Prostate gland (tissue), 2 donors: ENCODE data around the gene CEP112. TPM values are rescaled to one million over a fixed set of nuclear protein-coding genes. Genes with fewer than 3 reads are reported as not detected.

ENCODE experiments used
- DNase-seq: peaks from one replicate; pipeline ENCODE4 v3.0.0-alpha.2; 2019; ENCODE audit warnings: low spot score
- H3K27ac ChIP-seq, 2 donors: fragments of 200-600 bp; sonication (generic); 2 replicates each; pipeline ENCODE4 v1.5.1; 2017 to 2019
- H3K27me3 ChIP-seq: fragments of 200-600 bp; sonication (generic); replicated peaks from 2 replicates; pipeline ENCODE4 v1.5.1; 2019; ENCODE audit not compliant: insufficient read depth
- H3K36me3 ChIP-seq, 2 donors: fragments of 200-600 bp; sonication (generic); 1 replicate in 1 of 2; 2 replicates in 1 of 2; pipeline versions ENCODE4 v1.5.1 to v1.8.1; 2017 to 2019
- H3K4me1 ChIP-seq: fragments of 200-600 bp; sonication (generic); replicated peaks from 2 replicates; pipeline ENCODE4 v1.5.1; 2019
- H3K4me3 ChIP-seq, 2 donors: fragments of 200-600 bp; sonication (generic); 2 replicates each; pipeline ENCODE4 v1.5.1; 2017 to 2019
- H3K9me3 ChIP-seq: fragments of 200-600 bp; sonication (generic); 2 replicates; pipeline ENCODE4 v1.5.1; 2017
- CTCF ChIP-seq, 4 experiments: fragments of 200-600 bp in 2 of 4; fragments of 450-650 bp in 2 of 4; sonication (generic) in 2 of 4; IDR thresholded peaks; 1 replicate in 3 of 4; 2 replicates in 1 of 4; pipeline ENCODE4 v1.5.1; 2016 to 2019; ENCODE audit warnings: antibody characterized with exemption in 4 of 4, mild to moderate bottlenecking in 2 of 4, moderate library complexity in 2 of 4
- POLR2A ChIP-seq: fragments of 450-650 bp; IDR thresholded peaks from one replicate; pipeline ENCODE4 v1.6.1; 2016; ENCODE audit warnings: antibody characterized with exemption, mild to moderate bottlenecking
- POLR2AphosphoS5 ChIP-seq: sonication (generic); formaldehyde crosslinking; IDR thresholded peaks from one replicate; pipeline ENCODE4 v1.6.1; 2017; ENCODE audit warnings: antibody characterized with exemption
- WGBS: methylation state at CpG from one replicate; pipeline ENCODE4 v1.1.5; 2018; 5-methylcytosine and 5-hydroxymethylcytosine counted together
- intact Hi-C: fragments of 100-400 bp; cut with DNase I; formaldehyde crosslinking; loops from one replicate; pipeline ENCODE4 v1.14.2; 2022
- total RNA-seq, 2 donors: library from RNA; depleted of rRNA; stranded (reverse); fragments of >200 nt; gene quantifications; one replicate each; pipeline ENCODE4 v1.1.0, GENCODE V29; 2016

The CEP112 gene
- total RNA-seq, 2 donors from 2014 or later: 2.3 to 22.8 TPM

- intact Hi-C loops: no loop called here
- Histone ChIP-seq H3K4me1 (no peaks in the 10 kb centered on the region), H3K9me3 (no peaks in the 10 kb centered on the region), H3K27me3 (no peaks in the 10 kb centered on the region), H3K36me3 (no peaks in the 10 kb centered on the region), H3K27ac (no peak overlapping the region), H3K4me3 (no peak overlapping the region)
- TF ChIP-seq CTCF (IDR thresholded peaks at IDR 0.05) (no peak), POLR2AphosphoS5 (no peak), POLR2A (no peak)
- no peak for DNase-seq
Observed at GRCh38 chr17:66107731-66108130, 84.2 kb downstream of the CEP112 start.

- no peak for TF ChIP-seq CTCF (IDR thresholded peaks at IDR 0.05)
- TF ChIP-seq POLR2AphosphoS5: no peak
- TF ChIP-seq POLR2A: no peak
- Histone ChIP-seq H3K27me3 (no peaks in the 10 kb centered on the region), H3K4me3 (no peak overlapping the region), H3K9me3 (no peaks in the 10 kb centered on the region), H3K36me3 (no peaks in the 10 kb centered on the region), H3K4me1 (no peaks in the 10 kb centered on the region), H3K27ac (no peak overlapping the region)
- intact Hi-C loops: no loop called here
- WGBS: 84% methylated on average over 3 of the region's 3 CpGs
- no peak for DNase-seq
Observed at GRCh38 chr17:66098040-66098439, 93.9 kb downstream of the CEP112 start.

GRCh38 chr17:66094727-66095126, 97.2 kb downstream of the CEP112 start:
- TF ChIP-seq POLR2AphosphoS5: no peak
- no peak for TF ChIP-seq POLR2A
- TF ChIP-seq CTCF (IDR thresholded peaks at IDR 0.05): no peak
- DNase-seq: no peak
- WGBS: 97% methylated on average over 4 of the region's 4 CpGs
- no peak overlapping the region for H3K4me3 ChIP-seq
- H3K9me3 ChIP-seq: no peaks in the 10 kb centered on the region
- H3K36me3 ChIP-seq: no peaks in the 10 kb centered on the region
- no peaks in the 10 kb centered on the region for H3K27me3 ChIP-seq
- H3K27ac ChIP-seq: no peak overlapping the region
- intact Hi-C loops: no loop called here
- no peaks in the 10 kb centered on the region for H3K4me1 ChIP-seq

GRCh38 chr17:66091445-66092080, 100.4 kb downstream of the CEP112 start:
- whole genome bisulfite sequencing: 78% methylated on average over 3 of the region's 3 CpGs
- TF ChIP-seq POLR2A: no peak
- TF ChIP-seq POLR2AphosphoS5: no peak
- TF ChIP-seq CTCF (IDR thresholded peaks at IDR 0.05): no peak
- Histone ChIP-seq H3K27ac (no peak overlapping the region), H3K9me3 (no peaks in the 10 kb centered on the region), H3K27me3 (no peaks in the 10 kb centered on the region), H3K4me3 (no peak overlapping the region), H3K4me1 (no peaks in the 10 kb centered on the region), H3K36me3 (no peaks in the 10 kb centered on the region)
- DNase-seq: no peak
- intact Hi-C loops: no loop called here

- H3K27ac ChIP-seq: no peak overlapping the region
- H3K4me1 ChIP-seq: no peaks in the 10 kb centered on the region
- no peaks in the 10 kb centered on the region for H3K27me3 ChIP-seq
- intact Hi-C loops: no loop called here
- no peak for DNase-seq
- no peak overlapping the region for H3K4me3 ChIP-seq
- no peaks in the 10 kb centered on the region for H3K36me3 ChIP-seq
- no peak for TF ChIP-seq CTCF (IDR thresholded peaks at IDR 0.05)
- WGBS: 97% methylated on average over 1 of the region's 1 CpG
- no peaks in the 10 kb centered on the region for H3K9me3 ChIP-seq
Observed at GRCh38 chr17:66089764-66090163, 102.2 kb downstream of the CEP112 start.
